Liver (tissue), 9 donors: Measurements from ENCODE around the gene STAT6. TPM values are rescaled to one million over a fixed set of nuclear protein-coding genes. Genes with fewer than 3 reads are reported as not detected.

Experiments
- DNase-seq: peaks from one replicate; pipeline ENCODE4 v3.0.0-alpha.2; 2017; ENCODE audit warnings: low spot score
- H3K27ac ChIP-seq, 2 donors: one replicate each; pipeline ENCODE4 v1.7.0; 2013; ENCODE audit warnings: inconsistent platforms in 2 of 2, low read length in 2 of 2, control low read depth in 1 of 2, low read depth in 1 of 2, mild to moderate bottlenecking in 1 of 2
- H3K27me3 ChIP-seq, 4 donors: one replicate each; pipeline versions ENCODE4 v1.6.1 to v1.7.0; 2013; ENCODE audit warnings: low read length in 3 of 4, inconsistent platforms in 1 of 4, mild to moderate bottlenecking in 1 of 4, moderate library complexity in 1 of 4; ENCODE audit not compliant: control insufficient read depth in 4 of 4, insufficient read depth in 4 of 4
- H3K36me3 ChIP-seq, 4 donors: one replicate each; pipeline versions ENCODE4 v1.6.1 to v1.7.0; 2013; ENCODE audit warnings: low read length in 3 of 4, mild to moderate bottlenecking in 3 of 4, low read depth in 1 of 4, moderate library complexity in 1 of 4; ENCODE audit not compliant: control insufficient read depth in 4 of 4, insufficient read depth in 3 of 4
- H3K4me1 ChIP-seq, 4 donors: one replicate each; pipeline versions ENCODE4 v1.6.1 to v1.7.0; 2013; ENCODE audit warnings: low read length in 3 of 4, mild to moderate bottlenecking in 3 of 4, moderate library complexity in 1 of 4; ENCODE audit not compliant: control insufficient read depth in 4 of 4, insufficient read depth in 4 of 4
- H3K4me3 ChIP-seq, 3 donors: one replicate each; pipeline versions ENCODE4 v1.6.1 to v1.7.0; 2013; ENCODE audit warnings: low read length in 3 of 3, control low read depth in 1 of 3, low read depth in 1 of 3, mild to moderate bottlenecking in 1 of 3
- H3K9ac ChIP-seq, 2 donors: one replicate each; pipeline ENCODE4 v1.7.0; 2013; ENCODE audit warnings: low read length in 2 of 2, mild to moderate bottlenecking in 2 of 2, moderate library complexity in 2 of 2, control low read depth in 1 of 2, low read depth in 1 of 2
- H3K9me3 ChIP-seq, 4 donors: one replicate each; pipeline versions ENCODE4 v1.6.1 to v1.7.0; 2013; ENCODE audit warnings: low read length in 3 of 4; ENCODE audit not compliant: control insufficient read depth in 4 of 4
- ATF3 ChIP-seq: IDR thresholded peaks from 2 replicates; pipeline ENCODE4 v1.6.1; 2016; ENCODE audit warnings: antibody characterized with exemption
- CTCF ChIP-seq: fragments of 150-350 bp; IDR thresholded peaks from 2 replicates; pipeline ENCODE4 v1.5.1; 2017; ENCODE audit warnings: improper control_type of control experiment, low read depth, low read length; ENCODE audit not compliant: missing input control
- EGR1 ChIP-seq, 2 donors: IDR thresholded peaks; 2 replicates each; pipeline ENCODE4 v1.6.1; 2016 to 2018; ENCODE audit warnings: antibody characterized with exemption in 2 of 2, low read depth in 2 of 2
- FOXA1 ChIP-seq: IDR thresholded peaks from 2 replicates; pipeline ENCODE4 v1.6.1; 2016; ENCODE audit warnings: antibody characterized with exemption
- FOXA2 ChIP-seq: IDR thresholded peaks from 2 replicates; pipeline ENCODE4 v1.6.1; 2016; ENCODE audit warnings: antibody characterized with exemption
- GABPA ChIP-seq, 2 donors: IDR thresholded peaks in 1 of 2; conservative IDR thresholded peaks in 1 of 2; 2 replicates each; pipeline ENCODE4 v1.6.1; 2016; ENCODE audit warnings: antibody characterized with exemption in 2 of 2, mild to moderate bottlenecking in 1 of 2, moderate library complexity in 1 of 2
- HNF4G ChIP-seq: IDR thresholded peaks from 2 replicates; pipeline ENCODE4 v1.6.1; 2016; ENCODE audit warnings: antibody characterized with exemption
- JUND ChIP-seq, 2 donors: IDR thresholded peaks; 2 replicates each; pipeline ENCODE4 v1.6.1; 2016; ENCODE audit warnings: antibody characterized with exemption in 2 of 2
- MAX ChIP-seq: IDR thresholded peaks from 2 replicates; pipeline ENCODE4 v1.6.1; 2016; ENCODE audit warnings: antibody characterized with exemption
- REST ChIP-seq: IDR thresholded peaks from 2 replicates; pipeline ENCODE4 v1.6.1; 2016; ENCODE audit warnings: antibody characterized with exemption, mild to moderate bottlenecking
- SP1 ChIP-seq: IDR thresholded peaks from 2 replicates; pipeline ENCODE4 v1.6.1; 2018; ENCODE audit warnings: antibody characterized with exemption, mild to moderate bottlenecking
- TAF1 ChIP-seq: conservative IDR thresholded peaks from 2 replicates; pipeline ENCODE4 v1.6.1; 2016; ENCODE audit warnings: antibody characterized with exemption, mild to moderate bottlenecking
- ZBTB33 ChIP-seq: IDR thresholded peaks from 2 replicates; pipeline ENCODE4 v1.6.1; 2016; ENCODE audit warnings: antibody characterized with exemption
- WGBS: extraction: QIAGEN DNeasy Blood & Tissue Kit; methylation state at CpG from one replicate; pipeline ENCODE4 v1.1.7; 2013; 5-methylcytosine and 5-hydroxymethylcytosine counted together
- polyA plus RNA-seq, 2 donors: library from polyadenylated mRNA; stranded (reverse) in 1 of 2; unstranded in 1 of 2; fragments of 200-250 nt in 1 of 2; fragments of >200 nt in 1 of 2; fragmentation: Nextera tagmentation in 1 of 2; extraction: Ambion mirVana in 1 of 2; gene quantifications; one replicate each; pipeline versions ENCODE4 v1.2.1 to v1.2.3, GENCODE V29; 2013 to 2015
- total RNA-seq, 2 donors: library from RNA; depleted of rRNA; stranded (reverse); fragments of >200 nt; gene quantifications; one replicate each; pipeline ENCODE4 v1.2.3, GENCODE V29; 2014
- donor health status: healthy.
- donor health status: healthy.
- donor health status: healthy.
- donor health status: healthy.
- donor health status: healthy.

Gene STAT6
- total and polyA plus RNA-seq, 4 donors: 27.4 to 57.4 (median 43.6) TPM

- H3K9ac ChIP-seq: no peak overlapping the region
- 80% methylated on average over 10 of the region's 10 CpGs for WGBS
- H3K4me1 ChIP-seq: no peaks in the 10 kb centered on the region
- H3K9me3 ChIP-seq: no peaks in the 10 kb centered on the region
- H3K27me3 ChIP-seq: no peaks in the 10 kb centered on the region
- no peaks in the 10 kb centered on the region for H3K36me3 ChIP-seq
- no peak for DNase-seq
- H3K27ac ChIP-seq: no peak overlapping the region
- no peak overlapping the region for H3K4me3 ChIP-seq
- TF ChIP-seq TAF1 (no peak), HNF4G (no peak), CTCF (no peak), MAX (no peak), FOXA2 (no peak), ZBTB33 (no peak), FOXA1 (no peak), REST (no peak), ATF3 (no peak), EGR1 (IDR thresholded peaks at IDR 0.05; ENCODE audit: low read depth in 2 of 2) (no peak), JUND (IDR thresholded peaks at IDR 0.05) (no peak), SP1 (no peak), GABPA (IDR thresholded peaks at IDR 0.05 in 1 of 2, conservative IDR thresholded peaks at IDR 0.05 in 1 of 2) (no peak)
Measured at GRCh38 chr12:57046947-57047890, 63.9 kb downstream of the STAT6 start.
